ENCODE measurements around the gene WWOX.

WWOX gene

GRCh38 chr16:78896280-78896679 lies 796.8 kb downstream of the WWOX start:
- DNase-seq: no peak

GRCh38 chr16:78897299-78897698 lies 797.8 kb downstream of the WWOX start:
- DNase-seq: no peak

- DNase-seq: no peak
These were observed 800.8 kb downstream of the WWOX start for GRCh38 chr16:78900044-78900811.

- DNase-seq: no peak
These were observed 801.5 kb downstream of the WWOX start for GRCh38 chr16:78900966-78901365.

- no peak for DNase-seq
These were observed 802.9 kb downstream of the WWOX start for GRCh38 chr16:78902321-78902720.

GRCh38 chr16:78903237-78903636 lies 803.8 kb downstream of the WWOX start:
- no peak for DNase-seq

GRCh38 chr16:78903843-78904242 lies 804.4 kb downstream of the WWOX start:
- no peak for DNase-seq

- DNase-seq: no peak
These were observed 806.7 kb downstream of the WWOX start for GRCh38 chr16:78906135-78906534.

GRCh38 chr16:78909226-78909625 lies 809.8 kb downstream of the WWOX start:
- no peak for DNase-seq

- no peak for DNase-seq
These were observed 816.4 kb downstream of the WWOX start for GRCh38 chr16:78915811-78916345.

GRCh38 chr16:78916928-78917545 lies 817.6 kb downstream of the WWOX start:
- no peak for DNase-seq

GRCh38 chr16:78918805-78919305 lies 819.4 kb downstream of the WWOX start:
- no peak for DNase-seq

- DNase-seq: no peak
These were observed 820.4 kb downstream of the WWOX start for GRCh38 chr16:78919852-78920251.

GRCh38 chr16:78920621-78921020 lies 821.2 kb downstream of the WWOX start:
- DNase-seq: no peak

GRCh38 chr16:78925083-78925767 lies 825.8 kb downstream of the WWOX start:
- DNase-seq: no peak

- DNase-seq: no peak
These were observed 827.3 kb downstream of the WWOX start for GRCh38 chr16:78926723-78927210.

GRCh38 chr16:78927766-78928165 lies 828.3 kb downstream of the WWOX start:
- no peak for DNase-seq

- no peak for DNase-seq
These were observed 830.4 kb downstream of the WWOX start for GRCh38 chr16:78929841-78930240.

- DNase-seq: no peak
These were observed 831.1 kb downstream of the WWOX start for GRCh38 chr16:78930561-78930960.

GRCh38 chr16:78931267-78931666 lies 831.8 kb downstream of the WWOX start:
- DNase-seq: no peak

- no peak for DNase-seq
These were observed 832.2 kb downstream of the WWOX start for GRCh38 chr16:78931678-78932077.

GRCh38 chr16:78932355-78932943 lies 833.0 kb downstream of the WWOX start:
- no peak for DNase-seq

GRCh38 chr16:78936060-78936459 lies 836.6 kb downstream of the WWOX start:
- no peak for DNase-seq

Measured in NCI-H69 (cell line).